Stimulated activated CD4-positive, alpha-beta T cell treated with anti-CD3 and anti-CD28 coated beads, Interleukin-2, amount 100 ng/mL, for 24 hours (primary cell): ENCODE measurements around the gene CLCN2.

Experiments used
- DNase-seq, 2 donors: peaks; one replicate each; pipeline ENCODE4 v3.0.0-alpha.2; 2020

Gene CLCN2

DNA sequence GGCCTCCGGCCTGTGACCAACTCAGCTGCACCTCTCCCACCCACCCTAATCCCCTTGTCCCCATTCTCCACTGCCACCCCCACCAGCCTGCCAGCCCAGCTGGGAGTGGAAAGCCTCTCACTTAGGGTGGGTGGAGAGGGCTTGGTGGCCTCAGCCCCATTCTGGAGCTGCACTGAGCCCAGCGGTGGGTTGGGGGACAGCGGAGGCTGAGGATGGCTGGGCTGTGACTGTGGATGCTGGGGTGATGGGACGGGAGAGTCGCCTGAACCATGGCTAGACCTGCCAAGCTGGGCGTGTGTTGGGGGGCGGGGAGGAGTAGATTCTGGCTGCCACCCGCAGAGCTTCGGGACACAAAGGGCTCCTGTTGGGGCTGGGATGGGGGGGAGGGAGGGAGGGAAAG lies 1.8 kb downstream of the CLCN2 start:
- DNase-seq = no peak

DNA sequence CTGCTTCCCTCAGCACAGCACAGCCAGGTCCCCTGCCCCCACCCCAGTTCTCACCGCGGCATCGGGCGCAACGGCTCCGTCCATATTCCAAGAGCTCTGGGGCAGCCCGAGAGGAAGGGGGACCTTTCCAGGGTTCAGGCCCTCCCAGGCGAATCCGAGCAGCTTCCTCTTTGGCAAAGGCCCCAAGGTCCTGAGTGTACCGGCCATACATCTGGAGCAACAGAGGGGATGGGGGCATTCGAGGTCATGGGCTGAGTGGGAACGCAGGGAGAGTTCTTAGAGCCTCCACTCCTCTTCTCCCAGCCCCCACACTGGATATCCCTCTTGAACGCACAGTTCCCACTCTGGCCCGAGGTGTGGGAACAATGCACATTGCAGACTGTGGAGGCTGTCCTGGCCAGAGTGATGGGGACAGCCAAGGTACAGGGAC lies 2.5 kb downstream of the CLCN2 start:
- no peak for DNase-seq

DNA sequence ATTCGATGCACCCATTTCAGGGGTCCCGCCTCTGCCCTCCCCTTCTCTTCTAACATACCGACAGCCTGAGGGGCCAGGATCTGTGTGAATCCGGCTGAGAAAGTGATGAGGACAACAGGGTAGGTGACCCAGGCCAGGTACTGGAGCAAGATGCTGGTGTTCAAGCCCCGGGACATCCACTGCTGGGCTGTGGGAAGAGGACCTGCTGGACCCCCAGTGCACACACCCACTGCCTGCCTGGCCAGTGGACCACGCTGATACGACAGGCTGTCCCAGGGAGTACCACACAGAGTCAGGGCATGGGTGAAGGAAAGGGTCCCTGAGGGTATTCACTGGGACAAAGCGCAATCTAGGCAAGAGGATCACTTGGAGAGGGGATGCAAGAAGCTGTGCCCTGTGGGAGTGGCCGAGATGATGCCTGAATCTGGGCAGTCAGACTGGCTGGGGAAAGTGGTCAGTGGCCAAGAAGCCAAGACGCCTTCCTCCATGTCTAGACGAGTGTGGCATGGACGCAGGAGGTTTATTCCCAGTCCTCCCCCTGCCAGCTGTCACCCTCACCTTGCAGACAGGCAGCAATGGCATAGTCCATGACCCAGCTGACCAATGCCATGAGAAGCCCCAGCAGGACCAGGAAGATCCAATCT lies 3.2 kb downstream of the CLCN2 start:
- DNase-seq = no peak

DNA sequence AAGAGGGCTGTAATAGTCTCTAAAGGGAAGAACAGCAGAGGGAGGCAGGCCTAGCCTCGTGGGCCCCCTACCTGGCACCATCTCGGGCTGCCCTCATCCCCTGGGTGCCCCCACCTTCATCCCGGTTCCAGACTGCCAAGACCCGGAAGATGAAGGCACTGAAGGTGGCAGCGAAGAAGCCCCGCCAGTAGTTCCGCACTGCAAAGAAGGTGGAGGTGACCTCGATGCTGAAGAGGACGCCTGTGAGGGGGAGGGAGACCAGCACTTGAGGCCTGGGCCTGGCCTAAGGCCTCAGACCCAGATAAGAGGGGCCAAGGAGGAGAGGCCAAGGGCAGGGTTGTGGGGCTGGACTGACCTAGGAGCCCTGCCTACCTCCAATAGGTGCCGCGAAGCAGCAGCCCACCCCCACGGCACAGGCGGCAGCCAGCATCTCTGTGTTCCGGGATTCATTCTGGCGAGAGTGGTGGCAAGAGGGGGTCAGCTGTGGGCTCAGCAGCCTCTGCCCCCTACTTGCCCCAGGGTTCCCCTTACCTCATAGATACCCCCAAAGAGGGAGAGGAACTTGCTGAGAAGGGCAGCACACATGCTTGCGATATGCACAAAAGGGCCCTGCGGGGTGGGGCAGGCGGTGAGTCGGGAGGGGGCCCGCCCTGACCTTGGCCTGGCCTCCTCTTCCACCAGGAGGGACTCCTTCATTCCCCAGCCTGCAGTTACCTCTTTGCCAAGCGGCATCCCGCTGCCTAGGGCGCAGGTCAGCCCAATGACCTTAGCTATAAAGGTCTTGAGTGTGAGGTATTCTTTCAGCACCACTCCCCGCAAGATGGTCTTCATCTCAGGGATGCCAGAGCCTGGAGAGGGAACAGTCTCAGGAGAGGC lies 3.9 kb downstream of the CLCN2 start:
- DNase-seq = no peak

DNA sequence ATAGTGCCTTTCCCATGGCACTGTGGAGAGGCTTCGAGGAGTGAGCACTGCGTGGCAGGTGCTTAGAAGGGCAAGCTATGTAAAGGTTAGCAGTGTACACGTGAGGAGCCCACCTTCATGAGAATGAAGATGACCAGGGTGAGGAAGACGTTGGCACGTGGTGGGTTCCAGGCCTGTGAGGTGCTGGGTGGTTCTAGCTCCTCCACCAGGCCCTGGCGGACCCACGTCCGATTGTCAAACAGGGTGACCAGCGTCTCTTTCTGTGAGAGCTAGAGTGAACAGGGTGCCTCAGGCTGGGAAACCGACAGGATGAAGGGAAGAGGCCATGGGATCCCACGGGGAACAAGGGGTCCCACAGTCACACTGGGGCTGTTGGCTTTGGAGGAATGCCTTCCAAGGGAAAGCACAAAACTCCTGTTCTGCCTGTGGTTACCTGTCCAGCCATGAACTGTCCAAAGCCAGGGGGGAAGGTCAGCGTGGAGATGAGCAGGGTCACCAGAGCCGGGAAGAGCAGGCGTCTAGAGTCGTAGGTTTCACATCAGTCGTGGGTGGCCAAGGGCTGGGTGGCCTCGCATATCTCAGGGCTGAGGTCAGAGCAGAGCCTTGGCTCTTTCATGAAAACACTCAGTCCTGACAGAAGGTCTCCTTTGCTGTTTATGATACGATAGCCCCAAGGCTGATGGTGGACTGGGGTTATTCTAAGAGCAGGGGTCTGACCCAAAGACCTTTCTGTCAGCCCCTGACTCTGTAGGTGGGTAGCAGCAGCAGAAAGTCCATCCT lies 6.0 kb downstream of the CLCN2 start:
- no peak for DNase-seq

DNA sequence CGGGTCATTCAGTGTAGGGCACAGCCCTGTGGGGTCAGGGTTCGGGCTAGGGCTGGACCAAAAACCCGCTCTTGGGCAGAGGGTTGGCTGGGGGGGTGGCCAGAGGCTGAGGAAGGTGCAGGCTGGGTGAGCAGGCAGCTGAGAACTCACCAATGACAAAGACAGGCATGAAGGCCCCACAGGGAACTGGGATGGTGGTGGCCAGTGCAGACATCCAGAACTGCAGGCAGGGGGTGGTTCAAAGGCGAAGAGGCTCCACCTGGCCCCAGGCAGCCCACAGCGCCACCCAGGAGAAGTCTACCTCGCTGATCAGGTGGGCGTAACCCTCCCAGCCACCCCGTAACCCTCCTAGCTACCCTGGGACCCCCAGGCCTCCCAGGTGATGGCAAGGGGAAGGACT lies 6.7 kb downstream of the CLCN2 start:
- no peak for DNase-seq

DNA sequence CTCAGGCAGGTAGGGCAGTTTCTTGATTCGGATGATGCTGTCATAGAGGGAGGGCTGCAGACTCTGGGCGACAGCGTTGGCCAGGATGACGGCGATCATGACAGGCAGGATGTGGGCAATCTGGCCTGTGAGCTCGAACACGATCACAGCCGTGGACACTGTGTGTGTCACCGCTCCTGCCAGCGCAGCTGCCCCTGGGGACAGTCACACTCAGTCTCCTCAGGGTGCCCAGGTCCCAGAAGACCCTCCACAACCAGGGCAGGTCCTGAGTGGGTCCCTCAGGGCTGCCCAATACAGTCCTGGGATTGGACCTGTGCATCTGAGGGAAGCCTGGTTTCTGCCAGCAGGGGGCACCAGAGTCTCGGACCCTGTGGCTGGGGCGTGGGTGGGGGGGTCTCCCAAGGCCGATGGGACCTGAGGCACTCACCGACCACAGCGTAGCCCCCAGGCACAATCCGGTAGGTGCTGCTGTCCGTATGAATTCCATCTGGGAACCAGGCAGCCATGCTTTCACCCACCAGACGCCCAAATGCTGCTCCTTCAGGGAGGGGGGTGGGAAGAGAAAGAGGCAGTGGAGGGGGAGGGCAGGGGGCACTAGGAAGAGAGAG lies 7.2 kb downstream of the CLCN2 start:
- peak; percentile 77 to 78 for DNase-seq

DNA sequence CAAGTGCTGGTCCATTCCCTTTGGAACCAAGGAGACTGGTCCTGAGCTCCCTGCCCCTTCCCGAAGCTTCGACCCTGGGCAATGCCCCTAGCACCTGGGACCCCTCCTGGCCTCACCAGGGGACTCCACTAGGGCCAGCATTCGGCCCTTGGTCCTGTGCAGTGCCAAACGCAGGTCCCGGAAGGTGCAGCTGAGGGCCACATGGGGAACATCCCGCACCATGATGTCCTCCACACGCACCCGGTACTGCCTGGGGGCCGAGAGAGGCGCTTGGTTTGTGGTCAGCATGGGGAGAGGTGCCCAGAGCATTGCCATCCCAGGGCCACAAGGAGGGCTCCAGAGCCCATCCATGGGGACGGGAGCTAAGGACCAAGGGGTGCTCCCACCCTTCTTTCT lies 7.9 kb downstream of the CLCN2 start:
- DNase-seq = no peak

DNA sequence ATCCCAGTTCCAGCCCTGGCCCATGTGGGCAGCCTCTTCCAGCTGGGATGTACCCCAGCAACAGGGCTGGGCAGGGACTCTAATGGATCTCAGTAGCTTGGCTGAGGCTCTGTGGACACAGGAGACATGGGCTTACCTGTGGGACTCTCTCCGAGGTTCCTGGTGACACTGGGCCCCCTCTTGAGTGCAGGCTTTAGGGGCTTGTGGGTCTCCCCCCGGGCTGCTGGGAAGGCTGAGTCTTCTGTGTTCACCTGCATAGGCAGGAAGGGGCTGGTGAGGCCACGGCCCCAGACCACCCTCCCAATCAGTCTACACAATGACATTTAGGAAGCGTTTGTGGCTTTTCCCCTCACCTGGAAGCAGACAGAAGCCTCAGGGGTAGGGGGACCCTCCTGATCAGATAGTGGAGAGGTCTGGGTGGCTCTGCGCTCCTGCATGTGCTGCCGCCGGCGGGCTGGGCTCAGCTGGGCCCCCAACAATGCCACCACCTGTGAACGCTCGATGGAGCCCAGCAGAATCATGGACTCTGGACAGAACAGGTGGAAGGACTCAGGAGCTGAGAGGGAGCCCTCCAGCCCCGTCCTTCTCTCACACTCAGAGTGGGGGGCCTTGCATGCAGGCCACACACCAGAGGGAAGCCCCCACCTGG lies 8.4 kb downstream of the CLCN2 start:
- no peak for DNase-seq

DNA sequence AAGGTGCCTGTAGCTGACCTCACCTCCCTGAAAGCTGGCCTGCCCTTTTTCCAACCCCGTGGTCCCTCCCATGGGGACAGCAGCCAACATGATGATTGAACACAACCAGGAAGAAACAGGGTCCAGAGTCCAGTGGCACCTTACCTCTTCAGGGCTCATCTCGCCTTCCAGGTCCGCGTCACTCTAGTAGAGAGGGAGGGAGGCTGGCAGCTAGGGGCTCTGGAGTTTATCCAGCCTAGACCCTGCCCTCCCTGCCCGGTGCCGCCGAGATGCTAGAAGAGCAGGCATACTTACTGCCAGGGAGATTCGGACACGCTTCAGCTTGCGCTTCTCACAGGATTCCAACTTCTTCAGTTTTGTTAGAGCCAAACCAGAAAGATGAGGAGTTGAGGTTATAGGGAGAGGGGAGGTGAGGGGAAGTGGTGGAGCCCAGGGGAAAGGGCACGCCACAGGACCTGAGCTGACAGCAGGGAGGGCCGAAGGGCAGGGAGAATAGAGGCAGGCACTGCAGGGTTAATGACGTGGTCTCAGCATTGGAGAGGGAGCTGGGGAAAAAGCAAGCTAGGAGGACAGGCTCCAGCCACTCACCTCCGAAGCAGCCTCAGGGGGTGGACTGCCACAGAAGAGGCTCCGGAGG lies 9.1 kb downstream of the CLCN2 start:
- no peak for DNase-seq

DNA sequence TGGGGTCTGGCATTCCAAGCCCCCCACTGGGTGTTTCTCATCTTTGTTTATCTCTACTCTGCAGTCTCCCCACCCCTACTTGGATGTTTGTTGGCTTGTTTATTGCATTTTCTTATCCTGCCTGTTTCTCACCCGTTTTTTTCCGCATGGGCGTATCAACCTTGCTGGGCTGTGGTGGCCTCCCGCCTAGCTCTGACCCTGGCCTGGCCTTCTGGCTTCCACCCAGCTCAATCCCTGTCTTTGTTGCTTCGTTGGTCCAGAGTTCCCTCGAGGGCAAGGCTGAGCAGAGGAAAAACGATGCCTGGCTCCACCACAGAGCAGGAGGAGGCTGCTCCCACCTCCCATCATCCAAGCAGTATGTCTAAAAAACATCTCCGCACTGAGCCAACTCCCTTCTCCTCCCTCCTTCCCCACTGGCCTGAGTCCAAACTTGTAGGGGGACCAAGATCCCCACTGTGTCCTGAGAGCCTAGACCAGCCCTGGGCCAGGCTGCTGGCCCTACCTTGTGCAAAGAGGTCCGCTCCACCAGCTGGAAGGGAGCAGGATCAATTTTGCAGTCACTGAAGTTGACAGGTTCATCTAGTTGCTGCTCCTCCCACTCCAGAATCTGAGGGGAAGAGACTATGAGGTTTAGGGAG lies 9.8 kb downstream of the CLCN2 start:
- DNase-seq = no peak

DNA sequence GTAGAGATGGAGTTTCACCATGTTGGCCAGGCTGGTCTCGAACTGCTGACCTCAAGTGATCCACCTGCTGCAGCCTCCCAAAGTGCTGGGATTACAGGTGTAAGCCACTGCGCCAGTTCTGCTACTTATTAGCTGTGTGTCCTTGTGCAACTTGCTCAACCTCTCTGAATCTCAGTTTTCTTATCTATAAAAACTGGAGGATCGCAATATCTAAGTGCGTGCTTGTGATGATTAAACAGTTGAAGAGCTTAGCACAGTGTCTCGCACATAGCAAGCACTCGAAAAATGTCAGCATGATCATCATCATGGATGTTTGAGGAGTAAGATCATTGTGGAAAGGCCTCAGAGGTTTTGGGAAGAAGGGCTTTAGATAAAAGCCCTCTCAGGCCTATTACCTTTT lies 10.8 kb downstream of the CLCN2 start:
- no peak for DNase-seq

DNA sequence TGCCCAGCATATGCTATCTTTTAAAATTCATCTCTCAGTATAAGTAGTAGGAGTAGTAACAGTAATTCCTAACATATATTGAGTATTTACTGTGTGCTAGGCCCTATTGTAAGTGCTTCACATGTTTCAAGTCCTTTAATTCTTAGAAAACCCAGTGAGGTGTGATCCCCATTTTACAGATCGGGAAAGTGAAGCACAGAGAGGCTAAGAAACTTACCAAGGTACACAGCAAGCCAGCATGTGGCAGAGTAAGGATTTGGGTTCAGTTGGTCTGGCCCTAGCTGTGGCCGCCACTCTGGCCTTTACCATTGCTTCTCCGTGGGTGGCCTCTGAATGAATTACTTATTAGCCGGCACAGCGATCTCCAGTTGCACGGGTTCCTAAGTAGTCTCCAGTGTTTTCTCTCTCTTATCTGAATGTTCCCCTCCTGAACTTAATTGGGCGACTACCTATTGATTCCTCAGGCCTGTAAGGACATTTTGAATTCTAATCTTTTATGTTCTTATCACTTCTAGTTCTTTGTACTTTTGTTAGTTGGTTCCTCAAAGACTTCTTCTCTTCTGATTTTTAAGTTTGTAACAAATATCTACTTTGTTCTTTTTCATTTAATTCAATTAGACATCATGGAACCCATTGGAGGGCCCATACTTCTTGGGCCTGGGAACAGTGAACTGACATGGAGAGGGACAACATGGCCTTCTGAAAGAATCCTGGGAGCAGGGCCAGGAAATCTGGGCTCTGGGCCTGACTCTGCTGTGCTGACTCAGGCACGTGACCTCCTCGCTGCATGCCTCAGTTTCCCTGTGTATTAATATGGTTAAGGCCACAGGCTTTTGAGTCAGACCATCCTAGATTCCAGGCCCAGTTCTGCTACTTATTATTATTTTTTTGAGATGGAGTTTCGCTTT lies 11.6 kb downstream of the CLCN2 start:
- no peak for DNase-seq

DNA sequence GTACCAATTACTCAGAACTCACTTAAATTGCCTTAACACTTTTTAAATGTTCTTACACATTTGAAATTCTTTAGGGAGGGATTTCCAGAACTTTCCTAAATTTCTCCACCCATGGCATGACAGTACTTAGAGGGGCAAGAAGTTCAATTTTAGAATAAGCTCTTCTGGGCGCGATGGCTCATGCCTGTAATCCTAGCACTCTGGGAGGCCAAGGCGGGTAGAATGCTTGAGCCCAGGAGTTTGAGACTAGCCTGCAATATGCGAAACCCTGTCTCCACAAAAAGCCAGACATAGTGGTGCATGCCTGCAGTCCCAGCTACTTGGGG lies 13.4 kb downstream of the CLCN2 start:
- no peak for DNase-seq

DNA sequence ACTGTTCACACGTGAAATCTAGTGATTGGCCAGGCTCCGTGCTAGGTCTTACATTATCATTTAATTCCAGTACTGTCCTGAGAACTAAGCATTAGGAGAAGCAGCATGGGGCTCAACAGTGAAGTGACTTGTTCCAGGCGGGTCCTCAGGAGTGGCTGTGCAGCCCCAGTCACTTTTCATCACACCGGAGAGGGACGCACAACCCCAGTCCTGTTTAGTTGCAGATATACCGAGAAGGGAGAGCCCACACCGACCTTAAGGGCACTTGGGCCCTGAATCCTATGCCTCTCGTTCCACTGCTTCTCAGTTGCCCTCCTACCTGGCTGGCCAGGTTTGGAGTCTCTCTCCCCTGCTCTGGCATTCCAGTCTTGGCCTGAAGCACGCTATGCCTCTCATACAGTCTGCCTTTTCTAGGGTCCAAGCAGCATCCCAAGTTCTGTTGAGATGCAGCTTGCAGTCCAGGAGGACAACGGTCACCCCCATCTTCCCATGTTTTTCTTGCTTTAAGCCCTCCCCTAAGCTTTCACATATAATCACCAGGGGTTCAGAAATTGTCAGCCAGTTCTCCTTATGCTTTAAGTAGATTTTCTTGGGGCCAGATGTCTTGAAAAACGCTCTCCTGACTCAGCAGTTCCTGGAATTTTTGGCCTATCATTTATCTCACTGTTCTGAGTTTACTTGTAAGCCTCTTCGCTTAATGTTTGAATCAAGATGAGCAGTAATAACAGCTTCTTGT lies 13.9 kb downstream of the CLCN2 start:
- no peak for DNase-seq

DNA sequence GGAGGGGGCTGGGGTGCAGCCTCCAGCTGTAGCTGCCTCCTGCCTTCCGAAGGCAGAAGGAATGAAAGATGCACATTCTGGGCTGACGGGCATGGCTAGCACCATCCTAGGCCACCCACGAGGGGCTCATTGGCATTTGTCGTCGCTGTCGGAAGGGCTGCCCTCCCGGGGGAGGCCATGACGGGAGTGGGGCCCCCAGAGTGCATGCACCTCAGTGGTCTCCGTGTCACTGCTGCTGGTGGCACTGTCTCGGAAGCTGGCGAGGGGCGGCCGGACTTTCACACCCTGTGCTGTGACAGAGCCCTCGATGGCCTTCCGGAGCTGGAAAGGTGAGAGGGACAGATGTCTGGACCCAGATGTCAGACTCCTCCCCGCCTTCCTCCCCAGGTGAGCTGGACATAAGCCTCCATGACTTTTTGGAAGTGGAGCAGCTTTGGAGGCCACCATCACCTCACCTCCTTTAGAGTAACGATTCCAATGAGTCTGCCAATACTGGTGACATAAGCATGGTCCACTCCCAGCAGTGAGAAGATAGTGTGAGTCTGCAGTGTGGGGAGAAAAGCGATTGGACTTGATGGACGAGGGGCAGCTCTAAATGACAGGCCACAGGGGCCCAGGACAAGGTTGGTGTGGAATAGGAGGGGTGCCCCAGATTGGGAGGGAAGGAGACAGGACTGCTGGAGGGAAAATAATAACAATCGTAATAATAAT lies 14.8 kb downstream of the CLCN2 start:
- no peak for DNase-seq

DNA sequence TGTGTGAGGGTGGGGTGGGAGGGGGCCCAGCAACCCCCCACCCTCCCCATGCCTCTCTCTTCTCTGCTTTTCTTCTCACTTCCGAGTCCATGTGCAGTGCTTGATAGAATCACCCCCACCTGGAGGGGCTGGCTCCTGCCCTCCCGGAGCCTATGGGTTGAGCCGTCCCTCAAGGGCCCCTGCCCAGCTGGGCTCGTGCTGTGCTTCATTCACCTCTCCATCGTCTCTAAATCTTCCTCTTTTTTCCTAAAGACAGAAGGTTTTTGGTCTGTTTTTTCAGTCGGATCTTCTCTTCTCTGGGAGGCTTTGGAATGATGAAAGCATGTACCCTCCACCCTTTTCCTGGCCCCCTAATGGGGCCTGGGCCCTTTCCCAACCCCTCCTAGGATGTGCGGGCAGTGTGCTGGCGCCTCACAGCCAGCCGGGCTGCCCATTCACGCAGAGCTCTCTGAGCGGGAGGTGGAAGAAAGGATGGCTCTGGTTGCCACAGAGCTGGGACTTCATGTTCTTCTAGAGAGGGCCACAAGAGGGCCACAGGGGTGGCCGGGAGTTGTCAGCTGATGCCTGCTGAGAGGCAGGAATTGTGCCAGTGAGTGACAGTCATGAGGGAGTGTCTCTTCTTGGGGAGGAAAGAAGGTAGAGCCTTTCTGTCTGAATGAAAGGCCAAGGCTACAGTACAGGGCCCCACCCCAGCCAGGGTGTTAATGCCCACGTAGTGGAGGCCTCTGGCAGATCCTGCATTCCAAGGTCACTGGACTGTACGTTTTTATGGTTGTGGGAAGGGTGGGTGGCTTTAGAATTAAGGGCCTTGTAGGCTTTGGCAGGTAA lies 15.9 kb downstream of the CLCN2 start:
- DNase-seq = no peak

DNA sequence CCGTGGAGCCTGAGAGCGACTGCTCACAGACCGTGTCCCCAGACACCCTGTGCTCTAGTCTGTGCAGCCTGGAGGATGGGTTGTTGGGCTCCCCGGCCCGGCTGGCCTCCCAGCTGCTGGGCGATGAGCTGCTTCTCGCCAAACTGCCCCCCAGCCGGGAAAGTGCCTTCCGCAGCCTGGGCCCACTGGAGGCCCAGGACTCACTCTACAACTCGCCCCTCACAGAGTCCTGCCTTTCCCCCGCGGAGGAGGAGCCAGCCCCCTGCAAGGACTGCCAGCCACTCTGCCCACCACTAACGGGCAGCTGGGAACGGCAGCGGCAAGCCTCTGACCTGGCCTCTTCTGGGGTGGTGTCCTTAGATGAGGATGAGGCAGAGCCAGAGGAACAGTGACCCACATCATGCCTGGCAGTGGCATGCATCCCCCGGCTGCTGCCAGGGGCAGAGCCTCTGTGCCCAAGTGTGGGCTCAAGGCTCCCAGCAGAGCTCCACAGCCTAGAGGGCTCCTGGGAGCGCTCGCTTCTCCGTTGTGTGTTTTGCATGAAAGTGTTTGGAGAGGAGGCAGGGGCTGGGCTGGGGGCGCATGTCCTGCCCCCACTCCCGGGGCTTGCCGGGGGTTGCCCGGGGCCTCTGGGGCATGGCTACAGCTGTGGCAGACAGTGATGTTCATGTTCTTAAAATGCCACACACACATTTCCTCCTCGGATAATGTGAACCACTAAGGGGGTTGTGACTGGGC lies 16.7 kb downstream of the CLCN2 start:
- no peak for DNase-seq
